ENCODE measurements around the gene EBPL.
"Not testable (repeated sequence)": the region's sequence is repeated elsewhere in the genome, so short reads cannot be mapped to it uniquely, and the experiment has no call there.

The EBPL gene

DNA sequence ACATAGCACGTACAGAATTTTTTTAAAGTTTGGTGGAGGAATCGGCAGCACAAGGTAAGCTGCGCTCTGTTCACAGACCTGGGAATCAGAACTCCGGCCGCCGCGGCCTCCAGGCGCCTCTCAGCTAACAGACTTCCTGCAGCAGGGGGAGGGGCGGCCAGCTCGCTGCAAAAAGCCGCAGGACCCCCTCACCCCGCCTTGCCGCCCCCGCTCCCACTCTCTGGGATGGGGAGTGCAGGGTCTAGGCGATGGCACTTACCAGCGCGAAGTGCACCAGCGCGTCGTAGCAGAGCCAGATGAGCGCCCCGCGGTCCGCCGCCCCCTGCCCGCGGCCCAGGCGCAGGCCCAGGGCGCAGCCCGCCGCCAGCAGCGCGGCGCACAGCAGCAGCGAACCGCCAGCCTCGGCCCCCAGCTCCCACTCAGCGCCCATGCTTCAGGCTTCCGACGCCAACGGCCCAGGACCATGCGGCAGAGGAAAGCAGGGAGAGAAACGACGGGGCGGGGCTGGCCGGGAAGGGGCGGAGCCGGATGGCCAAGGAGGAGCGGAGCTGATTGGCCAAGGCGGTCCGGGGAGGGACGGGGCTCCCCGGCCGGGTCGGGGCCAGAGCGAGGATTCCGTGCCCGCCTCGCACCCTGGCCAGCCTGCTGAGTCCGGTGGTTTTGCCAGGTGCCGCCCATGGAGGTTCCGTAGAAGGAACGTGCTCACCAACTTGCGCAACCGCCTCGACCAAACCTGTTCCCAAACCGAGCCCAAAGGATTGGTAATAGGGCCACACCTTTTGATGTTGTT lies at the start of gene EBPL:
EBPL (minus strand) TSS at position 492 of the 790 bp plus-strand sequence; CDS start at position 430, 62 bp downstream.
- DNase-seq (ENCODE audit: low read depth in 2 of 2), result peak; percentile 75 to 76

DNA sequence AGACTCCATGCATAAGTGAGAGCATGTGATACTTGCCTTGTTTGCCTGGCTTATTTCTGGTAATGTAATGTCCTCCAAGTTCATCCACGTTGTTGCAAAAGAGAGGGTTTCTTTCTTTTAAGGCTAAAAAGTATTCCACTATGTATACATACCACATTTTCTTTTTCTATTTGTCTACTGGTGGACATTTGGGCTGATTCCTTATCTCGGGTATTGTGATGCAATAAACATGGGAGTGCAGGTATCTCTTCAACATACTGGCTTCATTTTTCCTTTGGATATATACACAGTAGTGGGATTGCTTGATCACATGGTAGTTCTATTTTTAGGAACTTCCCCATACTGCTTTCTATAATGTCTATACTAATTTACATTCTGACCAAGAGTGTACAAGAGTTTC lies 49.6 kb upstream of the EBPL start:
- DNase-seq (ENCODE audit: low read depth in 2 of 2), result no peak

- no peak for DNase-seq (ENCODE audit: low read depth in 2 of 2)
Observed at GRCh38 chr13:49739498-49740187, 48.4 kb upstream of the EBPL start.

DNA sequence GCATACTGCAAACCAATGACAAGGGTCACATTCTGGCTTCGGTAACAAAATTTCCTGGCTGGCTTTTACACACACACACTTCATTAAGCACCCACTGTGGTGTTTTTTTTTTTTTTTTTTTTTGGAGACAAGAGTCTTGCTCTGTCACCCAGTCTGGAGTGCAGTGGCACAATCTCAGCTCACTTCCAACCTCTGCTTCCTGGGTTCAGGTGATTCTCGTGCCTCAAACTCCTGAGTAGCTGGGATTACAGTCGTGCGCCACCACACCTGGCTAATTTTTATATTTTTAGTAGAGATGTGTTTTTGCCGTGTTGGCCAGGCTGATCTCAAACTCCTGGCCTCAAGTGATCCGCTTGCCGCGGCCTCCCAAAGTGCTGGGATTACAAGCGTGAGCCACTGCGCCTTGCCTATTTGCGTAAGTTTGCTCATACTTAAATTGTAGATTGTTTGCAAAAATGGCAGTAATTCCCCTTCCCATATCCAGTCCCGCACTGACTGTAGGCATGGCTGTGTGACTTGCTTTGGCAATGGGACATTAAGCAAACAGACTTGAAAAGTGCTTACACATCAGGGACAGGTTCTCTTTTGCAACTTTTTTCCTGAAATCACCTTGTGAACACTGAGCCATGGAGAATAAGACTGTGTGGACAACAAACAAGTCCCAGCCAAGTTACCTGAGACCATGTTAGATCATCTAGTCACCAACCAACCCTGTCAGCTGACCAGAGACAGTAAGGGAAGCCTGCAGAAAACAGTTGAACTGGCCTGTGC lies 42.1 kb upstream of the EBPL start:
- DNase-seq (ENCODE audit: low read depth in 2 of 2), result no peak

DNA sequence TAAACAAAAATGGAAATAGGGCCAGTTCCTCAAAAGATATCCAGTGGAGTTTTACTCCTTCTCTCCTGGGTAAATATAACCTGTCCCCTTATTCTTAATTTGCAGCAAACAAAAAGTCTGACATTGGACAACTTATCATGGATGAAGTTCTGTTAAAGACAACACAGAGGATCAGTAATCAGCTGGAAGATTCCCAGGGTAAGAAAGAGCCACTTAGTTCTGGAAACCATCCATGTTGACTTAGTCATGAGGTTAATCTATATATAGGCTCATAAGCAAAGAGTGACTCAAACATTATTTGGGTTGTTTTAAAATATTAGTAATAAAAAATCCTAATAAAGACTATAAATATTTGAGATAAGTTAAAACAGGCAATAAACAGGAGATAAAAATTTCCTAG lies 40.5 kb upstream of the EBPL start:
- no peak for DNase-seq (ENCODE audit: low read depth in 2 of 2)

- no peak for DNase-seq (ENCODE audit: low read depth in 2 of 2)
Observed at GRCh38 chr13:49716615-49717014, 25.3 kb upstream of the EBPL start.

GRCh38 chr13:49714757-49715156 lies 23.5 kb upstream of the EBPL start:
- no peak for DNase-seq (ENCODE audit: low read depth in 2 of 2)

DNA sequence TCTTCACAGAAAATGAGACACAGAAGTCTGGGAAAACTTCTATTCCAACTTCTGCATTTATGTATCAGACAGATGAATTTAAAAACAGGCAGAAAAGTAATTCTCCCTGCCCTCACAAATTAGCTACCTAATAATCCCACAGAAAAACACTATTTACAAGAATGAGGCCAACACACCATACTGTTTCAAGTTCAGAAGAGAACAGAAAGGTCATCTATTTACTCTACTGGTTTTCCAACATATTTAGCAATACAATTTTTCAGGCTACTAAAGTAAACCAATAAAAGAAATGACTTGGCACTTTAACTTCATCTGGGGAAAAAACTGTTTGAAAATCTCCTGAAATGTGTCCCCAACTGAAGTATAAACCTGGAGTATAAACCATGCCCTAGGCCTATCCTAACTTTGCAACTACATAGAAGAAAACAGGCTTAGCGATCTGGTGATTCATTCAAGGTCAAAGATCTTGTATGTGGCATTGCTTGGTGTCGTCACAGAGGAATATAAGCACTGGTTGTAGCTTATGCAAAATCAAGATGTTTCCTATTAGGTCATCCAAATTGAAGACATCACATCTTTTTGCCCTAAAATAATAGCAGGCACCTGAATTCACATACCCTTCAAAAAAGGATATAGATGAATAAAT lies 20.1 kb upstream of the EBPL start:
- no peak for DNase-seq (ENCODE audit: low read depth in 2 of 2)

GRCh38 chr13:49704264-49704663 lies 13.0 kb upstream of the EBPL start:
- not testable (repeated sequence) for DNase-seq (ENCODE audit: low read depth in 2 of 2)

- DNase-seq (ENCODE audit: low read depth in 2 of 2), result no peak
Observed at GRCh38 chr13:49701491-49701890, 10.2 kb upstream of the EBPL start.

DNA sequence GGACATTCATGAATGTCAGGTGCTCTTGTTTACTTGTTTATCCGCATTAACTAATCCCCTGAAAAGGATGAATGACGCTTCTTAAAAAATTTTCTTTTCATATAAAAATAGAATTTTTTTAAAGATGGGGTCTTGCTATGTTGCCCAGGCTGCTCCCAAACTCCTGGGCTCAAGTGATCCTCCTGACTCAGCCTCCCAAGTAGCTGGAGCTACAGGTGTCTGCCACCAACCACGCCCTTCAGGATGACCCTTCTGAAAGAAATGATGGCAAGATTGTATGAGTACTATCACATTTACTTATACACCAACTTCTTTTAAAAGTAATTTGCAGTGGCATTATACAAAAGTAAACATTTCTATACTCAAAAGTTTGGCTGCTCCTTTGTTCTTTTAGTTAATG lies 6.2 kb upstream of the EBPL start:
- DNase-seq (ENCODE audit: low read depth in 2 of 2), result no peak

DNA sequence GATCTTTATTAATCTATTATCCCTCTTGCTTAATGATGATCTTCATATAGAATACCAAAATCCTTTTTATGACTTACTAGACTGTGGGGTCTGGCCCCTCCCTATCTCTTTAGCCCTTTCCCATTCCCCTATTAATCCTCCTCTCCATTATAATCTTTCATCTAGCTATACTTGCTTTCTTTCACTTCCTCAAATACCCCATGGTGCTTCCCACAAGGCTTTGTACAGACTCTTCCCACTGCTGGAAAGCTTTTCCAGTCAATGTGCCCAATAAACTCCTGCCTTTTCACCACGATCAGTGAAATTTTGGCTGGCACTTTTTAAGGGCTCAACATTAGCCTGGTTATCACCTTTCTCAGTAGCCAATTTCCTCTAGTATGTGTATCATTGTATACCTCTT lies 3.2 kb upstream of the EBPL start:
- DNase-seq (ENCODE audit: low read depth in 2 of 2), result no peak

GRCh38 chr13:49693877-49694276 lies 2.6 kb upstream of the EBPL start:
- DNase-seq (ENCODE audit: low read depth in 2 of 2), result no peak

DNA sequence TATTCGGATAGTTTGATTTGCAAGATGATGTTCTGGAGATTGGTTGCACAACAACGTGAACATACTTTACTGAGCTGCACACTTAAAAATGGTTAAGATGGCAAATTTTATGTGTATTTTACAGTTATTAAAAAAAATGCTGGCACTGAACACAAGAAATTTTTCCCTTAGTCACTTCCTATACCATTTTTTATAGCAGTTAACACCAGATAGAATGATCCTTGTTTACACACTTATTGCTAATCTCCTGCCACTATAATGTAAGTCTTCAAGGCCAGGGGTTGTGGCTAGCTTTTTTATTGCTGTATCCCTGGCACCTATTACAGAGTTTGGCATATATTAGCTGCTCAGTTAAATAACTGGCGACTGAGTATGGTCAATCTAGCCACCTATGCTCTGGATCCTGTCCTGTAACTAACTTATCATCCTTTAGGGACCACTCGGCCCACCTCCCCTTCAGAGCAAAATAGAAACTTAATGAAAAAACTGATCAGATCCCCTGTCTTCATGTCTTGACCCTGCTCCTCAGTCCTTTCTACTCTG lies 2.0 kb upstream of the EBPL start:
- DNase-seq (ENCODE audit: low read depth in 2 of 2), result no peak

GRCh38 chr13:49690133-49690994 lies 922 bp downstream of the EBPL start:
- no peak for DNase-seq (ENCODE audit: low read depth in 2 of 2)

GRCh38 chr13:49683489-49683888 lies 7.8 kb downstream of the EBPL start:
- DNase-seq (ENCODE audit: low read depth in 2 of 2), result no peak

- DNase-seq (ENCODE audit: low read depth in 2 of 2), result no peak
Observed at GRCh38 chr13:49681842-49682435, 9.3 kb downstream of the EBPL start.

- no peak for DNase-seq (ENCODE audit: low read depth in 2 of 2)
Observed at GRCh38 chr13:49679246-49679645, 12.0 kb downstream of the EBPL start.

- DNase-seq (ENCODE audit: low read depth in 2 of 2), result no peak
Observed at GRCh38 chr13:49678191-49678914, 12.9 kb downstream of the EBPL start.
